GM18868 (cell line): Measurements from ENCODE around the gene CPEB4.

Experiments
- ATAC-seq: cut with Tn5 transposase; IDR thresholded peaks from one replicate; pipeline ENCODE4 v1.9.1; 2021; ENCODE audit warnings: mild to moderate bottlenecking, moderate library complexity; ENCODE audit not compliant: unreplicated experiment

The CPEB4 gene

DNA sequence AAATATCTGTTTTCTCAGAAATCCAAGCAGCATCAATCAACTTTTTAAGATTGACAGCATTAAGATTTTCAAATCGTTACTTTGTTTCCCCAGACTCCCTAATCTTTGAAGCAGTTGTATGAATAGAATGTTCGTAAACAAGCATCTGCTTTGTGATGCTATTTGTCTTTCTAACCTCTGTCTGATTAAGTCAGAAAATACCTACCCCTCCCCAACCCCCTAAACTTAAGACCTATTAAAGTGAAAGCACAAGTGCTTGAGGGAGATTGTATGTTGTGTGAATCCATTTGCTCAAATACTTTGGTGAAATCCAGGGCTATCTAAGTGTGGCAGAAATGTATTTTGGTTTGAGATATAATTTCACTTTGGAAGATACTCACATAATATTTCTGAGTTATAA, 53.0 kb downstream of the CPEB4 start:
- ATAC-seq = no peak

DNA sequence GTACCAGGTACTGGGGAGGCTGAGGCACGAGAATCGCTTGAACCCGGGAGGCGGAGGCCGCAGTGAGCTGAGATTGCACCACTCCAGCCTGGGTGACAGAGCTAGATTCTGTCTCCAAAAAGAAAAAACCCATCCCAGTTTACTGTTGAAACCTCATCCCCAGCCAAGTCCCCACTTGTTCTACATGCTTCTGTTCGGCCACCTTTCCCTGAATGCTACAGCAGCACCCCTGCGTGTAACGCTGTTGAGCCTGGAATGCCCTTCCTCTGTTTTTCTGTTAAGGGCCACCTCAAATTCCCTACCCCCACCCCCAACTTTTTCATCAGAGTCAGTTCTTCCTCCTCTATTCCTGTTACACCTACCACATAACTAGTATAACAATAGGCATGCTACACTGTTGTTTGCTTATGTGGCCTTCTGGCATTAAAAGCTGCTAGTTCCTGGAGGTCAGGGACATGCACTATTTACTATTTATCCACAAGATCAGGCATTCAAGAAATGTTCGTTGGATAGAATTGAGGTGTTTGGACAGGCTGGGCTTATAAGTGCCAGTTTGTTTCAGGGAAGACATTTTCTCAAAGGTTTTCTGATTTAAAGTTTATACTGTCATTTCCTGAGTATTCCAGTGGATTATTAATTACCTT, 53.7 kb downstream of the CPEB4 start:
- ATAC-seq = no peak

DNA sequence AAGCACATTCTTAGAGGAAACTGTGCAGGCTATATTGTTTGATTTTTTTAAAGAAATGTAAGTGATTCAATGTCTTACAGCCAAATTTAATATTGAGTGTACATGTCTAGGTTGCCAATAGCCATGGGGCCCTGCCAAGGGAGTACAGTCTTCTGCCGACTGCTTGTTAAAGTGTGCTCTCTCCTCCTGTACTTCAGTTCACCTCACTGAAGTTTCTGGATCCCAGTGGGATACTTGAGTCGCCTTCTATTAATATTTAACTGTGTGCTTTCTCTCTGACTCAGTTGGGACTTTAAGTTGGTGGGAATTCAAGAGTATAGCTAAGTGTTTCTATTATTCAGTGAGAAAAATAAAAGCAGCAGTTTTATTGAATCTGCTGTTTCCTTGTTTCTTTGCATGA, 56.4 kb downstream of the CPEB4 start:
- no peak for ATAC-seq

DNA sequence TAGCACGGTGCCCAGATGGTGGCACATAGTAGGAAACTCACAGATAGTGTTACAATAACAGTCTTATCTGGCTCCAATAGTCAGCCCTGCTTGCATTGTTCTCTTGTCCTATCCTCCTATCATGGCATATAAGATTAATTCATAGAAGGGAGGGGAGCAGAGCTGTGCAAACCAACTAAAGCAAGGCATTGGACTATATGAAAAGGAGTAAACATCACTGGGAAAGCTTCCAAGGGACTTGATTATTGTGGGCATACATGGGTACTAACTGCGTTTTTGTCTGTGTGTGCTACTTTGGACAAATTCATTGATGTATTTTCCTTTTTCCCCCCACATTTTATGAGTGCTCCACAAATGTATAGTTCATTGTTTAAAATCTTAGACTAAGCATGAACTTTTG, 57.0 kb downstream of the CPEB4 start:
- no peak for ATAC-seq

- ATAC-seq = no peak
Observed at GRCh38 chr5:173946323-173946722, 58.2 kb downstream of the CPEB4 start.

DNA sequence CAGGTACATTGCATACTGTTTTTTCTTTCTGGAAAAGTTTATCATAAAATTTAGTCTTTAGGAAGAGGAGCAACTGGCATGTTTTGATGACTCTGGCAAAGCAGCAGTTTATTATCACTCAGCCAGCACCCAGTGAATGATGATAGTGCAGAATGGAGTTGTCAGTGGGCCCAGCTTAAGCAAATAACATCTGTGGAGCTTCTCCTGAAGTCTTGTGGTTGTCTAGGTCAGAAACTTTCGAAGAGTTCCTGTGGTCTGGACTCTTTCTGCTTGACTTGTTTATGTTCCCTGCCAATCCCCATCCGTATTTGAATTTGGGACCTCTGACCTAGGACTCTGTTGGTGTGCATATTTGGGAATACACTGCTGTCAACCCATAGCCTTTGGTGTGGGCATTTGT, 62.7 kb downstream of the CPEB4 start:
- no peak for ATAC-seq

GRCh38 chr5:173953528-173954090, 65.5 kb downstream of the CPEB4 start:
- ATAC-seq = no peak

DNA sequence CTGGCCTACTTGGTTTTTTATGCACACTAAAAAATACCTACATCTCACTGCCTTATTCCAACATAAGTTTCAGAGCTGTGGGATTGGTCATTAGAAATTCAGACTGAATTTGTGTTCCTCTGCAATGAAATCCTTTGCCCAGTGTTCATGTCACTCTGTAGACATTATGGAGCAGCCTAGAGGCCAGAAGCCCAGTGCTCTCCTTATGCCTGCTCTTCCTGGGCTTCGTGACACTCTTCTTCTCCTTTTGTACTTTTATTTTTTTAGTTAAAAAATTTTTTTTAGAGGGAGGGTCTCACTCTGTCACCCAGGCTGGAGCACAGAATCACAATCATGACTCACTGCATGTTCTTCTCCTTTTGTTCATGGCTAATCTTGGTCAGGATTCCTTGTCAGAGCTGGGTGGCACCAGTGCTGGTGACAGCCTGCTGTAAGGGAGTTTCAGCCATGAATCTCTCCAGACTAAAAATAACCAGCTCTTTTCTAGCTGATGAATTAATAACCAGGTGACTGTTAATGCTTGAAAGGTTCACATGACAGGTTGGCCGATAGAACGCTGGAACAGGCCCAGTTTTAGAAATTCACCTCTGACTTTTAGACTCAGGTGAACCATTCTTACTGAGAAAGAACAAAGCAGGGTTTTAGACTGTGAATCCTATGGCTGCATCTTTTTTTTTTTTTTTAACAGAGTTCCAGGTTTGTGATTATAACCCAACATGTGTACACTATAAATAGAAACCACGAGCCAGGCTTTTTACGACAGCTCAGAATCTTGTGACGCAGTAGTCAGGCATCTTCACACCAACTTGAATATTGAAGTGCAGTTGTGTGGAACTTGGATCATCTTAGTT, 66.7 kb downstream of the CPEB4 start:
- ATAC-seq = no peak

GRCh38 chr5:173960986-173961385, 72.8 kb downstream of the CPEB4 start:
- no peak for ATAC-seq

- ATAC-seq = no peak
Observed at GRCh38 chr5:173961418-173961817, 73.3 kb downstream of the CPEB4 start.

GRCh38 chr5:173962436-173962972, 74.4 kb downstream of the CPEB4 start:
- ATAC-seq = no peak

GRCh38 chr5:173963182-173963838, 75.2 kb downstream of the CPEB4 start:
- no peak for ATAC-seq

DNA sequence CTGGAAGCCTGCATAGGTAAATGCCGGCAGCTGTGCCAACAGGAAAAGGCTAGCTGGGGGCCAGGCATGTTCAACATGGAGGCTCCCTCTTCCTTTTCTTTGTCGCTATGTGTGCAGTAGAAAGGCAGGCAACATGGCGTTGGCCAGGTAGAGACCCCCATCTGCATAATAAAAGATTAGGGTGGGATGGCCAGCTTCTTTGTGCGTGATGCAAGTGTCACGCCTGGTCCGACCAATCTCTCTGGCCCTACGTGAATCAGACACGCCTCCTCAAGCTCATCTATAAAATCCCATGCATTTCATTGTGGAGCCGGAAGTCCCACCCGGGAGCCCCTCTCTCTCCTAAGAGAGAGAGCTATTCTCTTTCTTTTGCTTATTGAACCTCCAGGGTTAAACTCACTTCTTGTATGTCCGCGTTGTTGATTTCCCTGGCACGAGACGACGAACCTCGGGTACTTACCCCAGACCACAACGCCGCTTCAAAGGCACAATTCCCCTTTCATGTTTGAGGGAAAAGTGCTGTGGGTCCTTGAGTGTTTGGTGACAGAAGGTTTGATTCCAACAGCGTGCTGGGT, 75.8 kb downstream of the CPEB4 start:
- ATAC-seq = no peak

GRCh38 chr5:173964506-173964905, 76.4 kb downstream of the CPEB4 start:
- no peak for ATAC-seq

GRCh38 chr5:173967241-173967640, 79.1 kb downstream of the CPEB4 start:
- no peak for ATAC-seq

- ATAC-seq = no peak
Observed at GRCh38 chr5:173968154-173968797, 80.1 kb downstream of the CPEB4 start.

DNA sequence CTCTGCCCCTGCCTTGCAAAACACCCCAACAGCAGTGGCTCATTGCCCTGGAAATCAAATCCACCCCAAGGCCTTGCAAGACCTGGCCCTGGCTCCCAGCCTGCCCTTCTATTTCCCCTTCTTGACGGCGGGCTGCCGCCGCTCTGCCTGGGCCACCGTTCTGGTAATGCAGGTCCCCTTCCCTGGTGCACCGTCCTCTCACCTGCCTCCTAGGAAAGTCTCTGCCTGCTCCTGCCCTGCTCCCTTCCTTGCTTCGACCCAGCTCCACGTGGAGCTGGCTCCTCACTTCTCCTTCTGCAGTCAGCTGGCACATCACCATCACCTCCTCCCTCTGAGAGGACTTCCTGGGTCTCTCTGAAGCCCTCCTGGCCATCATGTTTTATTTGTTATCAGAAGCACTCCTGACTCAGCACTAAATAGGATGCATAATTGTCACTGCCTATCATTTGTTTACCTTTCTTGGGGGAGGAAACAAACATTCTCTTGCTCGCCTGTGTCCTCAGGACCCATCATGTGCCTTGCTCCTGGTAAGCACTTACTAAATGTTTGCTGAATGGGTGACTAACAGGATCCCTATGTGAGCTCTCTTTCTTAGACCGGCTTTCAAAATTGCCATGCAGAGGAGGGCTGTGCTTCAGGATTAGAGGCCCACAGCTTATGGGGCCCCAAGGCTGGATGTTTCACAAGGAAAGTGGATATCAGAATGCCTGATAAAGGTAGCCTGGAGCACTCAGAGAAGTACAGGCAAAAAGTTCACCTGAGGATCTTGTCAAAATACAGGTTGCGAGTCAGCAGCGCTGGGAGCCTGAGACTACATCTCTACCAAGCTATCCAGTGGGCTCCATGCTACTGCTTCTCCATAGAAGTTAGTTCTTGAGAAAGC, 81.3 kb downstream of the CPEB4 start:
- ATAC-seq = no peak

- no peak for ATAC-seq
Observed at GRCh38 chr5:173970878-173971650, 82.9 kb downstream of the CPEB4 start.
